ENCODE data around the gene MICU2. TPM values are rescaled to one million over a fixed set of nuclear protein-coding genes. Genes with fewer than 3 reads are reported as not detected.
A peak's percentile ranks its signal among the peaks of the same experiment; 100 is the strongest.

MICU2 gene
- total and polyA plus RNA-seq, 2 of the 13 experiments (the other 11 are each of a cell fraction or from before 2014, with no cell fraction given): 31.7 to 42.4 TPM

- TF ChIP-seq, protein P1, sequence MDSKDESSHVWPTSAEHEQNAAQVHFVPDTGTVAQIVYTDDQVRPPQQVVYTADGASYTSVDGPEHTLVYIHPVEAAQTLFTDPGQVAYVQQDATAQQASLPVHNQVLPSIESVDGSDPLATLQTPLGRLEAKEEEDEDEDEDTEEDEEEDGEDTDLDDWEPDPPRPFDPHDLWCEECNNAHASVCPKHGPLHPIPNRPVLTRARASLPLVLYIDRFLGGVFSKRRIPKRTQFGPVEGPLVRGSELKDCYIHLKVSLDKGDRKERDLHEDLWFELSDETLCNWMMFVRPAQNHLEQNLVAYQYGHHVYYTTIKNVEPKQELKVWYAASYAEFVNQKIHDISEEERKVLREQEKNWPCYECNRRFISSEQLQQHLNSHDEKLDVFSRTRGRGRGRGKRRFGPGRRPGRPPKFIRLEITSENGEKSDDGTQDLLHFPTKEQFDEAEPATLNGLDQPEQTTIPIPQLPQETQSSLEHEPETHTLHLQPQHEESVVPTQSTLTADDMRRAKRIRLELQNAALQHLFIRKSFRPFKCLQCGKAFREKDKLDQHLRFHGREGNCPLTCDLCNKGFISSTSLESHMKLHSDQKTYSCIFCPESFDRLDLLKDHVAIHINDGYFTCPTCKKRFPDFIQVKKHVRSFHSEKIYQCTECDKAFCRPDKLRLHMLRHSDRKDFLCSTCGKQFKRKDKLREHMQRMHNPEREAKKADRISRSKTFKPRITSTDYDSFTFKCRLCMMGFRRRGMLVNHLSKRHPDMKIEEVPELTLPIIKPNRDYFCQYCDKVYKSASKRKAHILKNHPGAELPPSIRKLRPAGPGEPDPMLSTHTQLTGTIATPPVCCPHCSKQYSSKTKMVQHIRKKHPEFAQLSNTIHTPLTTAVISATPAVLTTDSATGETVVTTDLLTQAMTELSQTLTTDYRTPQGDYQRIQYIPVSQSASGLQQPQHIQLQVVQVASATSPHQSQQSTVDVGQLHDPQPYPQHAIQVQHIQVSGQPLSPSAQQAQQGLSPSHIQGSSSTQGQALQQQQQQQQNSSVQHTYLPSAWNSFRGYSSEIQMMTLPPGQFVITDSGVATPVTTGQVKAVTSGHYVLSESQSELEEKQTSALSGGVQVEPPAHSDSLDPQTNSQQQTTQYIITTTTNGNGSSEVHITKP (CRISPR knock-in tag; IDR thresholded peaks at IDR 0.05; ENCODE audit: low read depth): no peak
- TF ChIP-seq, protein P2, sequence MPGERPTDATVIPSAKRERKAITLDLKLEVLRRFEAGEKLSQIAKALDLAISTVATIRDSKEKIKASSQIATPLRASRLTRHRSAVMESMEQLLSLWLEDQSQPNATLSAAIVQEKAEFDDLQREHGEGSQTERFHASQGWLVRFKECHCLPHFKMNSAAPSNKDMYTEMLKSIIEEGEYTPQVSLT (CRISPR knock-in tag; IDR thresholded peaks at IDR 0.05; ENCODE audit: borderline replicate concordance, low read depth): no peak
- TF ChIP-seq PHB2 (IDR thresholded peaks at IDR 0.05; ENCODE audit: partially characterized antibody): no peak
- peak; percentile 22; the same call in 1 of the 2 replicates for TF ChIP-seq MEF2D (CRISPR knock-in tag; IDR thresholded peaks at IDR 0.05)
- TF ChIP-seq ZNF724P (CRISPR knock-in tag; IDR thresholded peaks at IDR 0.05; ENCODE audit: borderline replicate concordance): peak; percentile 67; the same call in 1 of the 2 replicates
- no peak for TF ChIP-seq USF2 (IDR thresholded peaks at IDR 0.05; ENCODE audit: low read depth, low read length)
- no peak for TF ChIP-seq USF2 (CRISPR knock-in tag; IDR thresholded peaks at IDR 0.05; ENCODE audit: borderline replicate concordance)
- TF ChIP-seq ZNF713 (CRISPR knock-in tag; IDR thresholded peaks at IDR 0.05): peak; percentile 55; the same call in 1 of the 2 replicates
- TF ChIP-seq ZFYVE20 (CRISPR knock-in tag; IDR thresholded peaks at IDR 0.05; ENCODE audit: borderline replicate concordance, low read depth): no peak
- no peak for TF ChIP-seq ARNT (IDR thresholded peaks at IDR 0.05)
- no peak for TF ChIP-seq CREB3 (CRISPR knock-in tag; IDR thresholded peaks at IDR 0.05)
- peak; percentile 92 for TF ChIP-seq ZNF225 (CRISPR knock-in tag; IDR thresholded peaks at IDR 0.05)
- TF ChIP-seq HNRNPK (IDR thresholded peaks at IDR 0.05; ENCODE audit: low read depth, low read length, poor library complexity, severe bottlenecking): no peak
- TF ChIP-seq ZNF720 (CRISPR knock-in tag; IDR thresholded peaks at IDR 0.05): peak; percentile 59; the same call in 1 of the 2 replicates
- peak; percentile 12; the same call in 1 of the 2 replicates for TF ChIP-seq TFAP4 (IDR thresholded peaks at IDR 0.05; ENCODE audit: borderline replicate concordance, low read depth)
- no peak for TF ChIP-seq ZNF552 (CRISPR knock-in tag; IDR thresholded peaks at IDR 0.05; ENCODE audit: borderline replicate concordance)
- no peak for TF ChIP-seq ZSCAN25 (CRISPR knock-in tag; IDR thresholded peaks at IDR 0.05)
- no peak for TF ChIP-seq SRSF9 (IDR thresholded peaks at IDR 0.05; ENCODE audit: borderline replicate concordance, insufficient read depth, low read depth, low read length, poor library complexity, severe bottlenecking)
- TF ChIP-seq HES4 (CRISPR knock-in tag; IDR thresholded peaks at IDR 0.05; ENCODE audit: borderline replicate concordance): peak; percentile 91
- TF ChIP-seq CBX5 (CRISPR knock-in tag; IDR thresholded peaks at IDR 0.05; ENCODE audit: borderline replicate concordance): no peak
Observed at GRCh38 chr13:21603531-21604448, at the start of gene MICU2 (continued).

Measured in HepG2 (cell line).